ENCODE data around the gene FREM1.

Gene FREM1

DNA sequence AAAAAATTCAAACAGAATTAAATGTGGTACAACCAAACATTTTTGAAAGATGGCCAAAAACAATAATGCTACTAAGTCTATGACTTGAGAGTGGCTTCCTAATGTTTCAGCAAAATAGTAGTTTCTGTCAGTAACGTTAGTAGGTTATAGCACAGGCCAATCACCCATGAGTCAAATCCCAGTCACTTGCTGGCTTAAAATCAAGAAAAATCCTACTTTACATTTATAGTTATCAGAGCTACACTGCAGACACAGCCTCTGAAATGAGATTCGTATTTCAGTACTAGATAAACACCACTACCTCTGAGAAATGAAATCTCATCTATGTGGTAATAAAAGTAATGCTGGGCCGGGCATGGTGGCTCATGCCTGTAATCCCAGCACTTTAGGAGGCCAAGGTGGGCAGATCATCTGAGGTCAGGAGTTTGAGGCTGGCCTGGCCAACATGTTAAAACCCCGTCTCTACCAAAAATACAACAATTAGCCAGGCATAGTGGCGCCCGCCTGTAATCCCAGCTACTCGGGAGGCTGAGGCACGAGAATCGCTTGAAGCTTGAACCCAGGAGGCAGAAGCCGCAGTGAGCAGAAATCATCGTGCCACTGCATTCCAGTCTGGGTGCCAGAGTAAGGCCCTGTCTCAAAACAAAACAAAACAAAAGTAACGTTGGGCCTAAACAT, 223.0 kb downstream of the FREM1 start:
- no peak for DNase-seq

DNA sequence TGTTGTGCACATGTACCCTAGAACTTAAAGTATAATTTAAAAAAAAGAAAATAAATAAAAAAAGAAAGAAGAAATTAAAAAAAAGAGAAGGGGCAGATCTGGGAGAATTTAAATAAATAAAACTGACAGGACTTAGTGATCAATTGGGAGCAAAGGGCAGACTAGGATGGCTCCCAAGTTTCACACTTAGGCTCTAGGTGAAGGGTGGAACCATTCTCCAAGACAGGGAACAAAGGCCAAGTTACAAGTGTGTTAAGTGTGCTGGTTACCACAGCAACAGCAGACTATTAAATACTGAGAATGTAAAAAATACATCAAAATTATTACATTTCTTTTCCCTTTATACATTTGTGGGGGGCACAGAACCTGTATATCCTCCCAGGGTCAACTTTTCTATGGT, 224.1 kb downstream of the FREM1 start:
- no peak for DNase-seq

Data from cortex of kidney (tissue), 1 donor.